Measurements from ENCODE around the gene SIPA1L2.

The SIPA1L2 gene

GRCh38 chr1:232657426-232658005 lies 27.6 kb upstream of the SIPA1L2 start:
- peaks cover 13% of the 10 kb centered on the region for H3K27me3 Mint-ChIP-seq
- no peak overlapping the region for H3K4me3 Mint-ChIP-seq
- H3K9me3 Mint-ChIP-seq (ENCODE audit: low read depth): no peaks in the 10 kb centered on the region
- H3K27ac Mint-ChIP-seq: no peak overlapping the region
- no peaks in the 10 kb centered on the region for H3K36me3 Mint-ChIP-seq
- H3K4me1 Mint-ChIP-seq (ENCODE audit: low read depth): peaks cover 1% of the 10 kb centered on the region

- Mint-ChIP-seq H3K27me3 (peaks cover 10% of the 10 kb centered on the region), H3K4me3 (no peak overlapping the region), H3K27ac (no peak overlapping the region), H3K9me3 (ENCODE audit: low read depth) (no peaks in the 10 kb centered on the region), H3K36me3 (no peaks in the 10 kb centered on the region), H3K4me1 (ENCODE audit: low read depth) (peaks cover 1% of the 10 kb centered on the region)
Measured at GRCh38 chr1:232655746-232656085, 25.8 kb upstream of the SIPA1L2 start.

DNA sequence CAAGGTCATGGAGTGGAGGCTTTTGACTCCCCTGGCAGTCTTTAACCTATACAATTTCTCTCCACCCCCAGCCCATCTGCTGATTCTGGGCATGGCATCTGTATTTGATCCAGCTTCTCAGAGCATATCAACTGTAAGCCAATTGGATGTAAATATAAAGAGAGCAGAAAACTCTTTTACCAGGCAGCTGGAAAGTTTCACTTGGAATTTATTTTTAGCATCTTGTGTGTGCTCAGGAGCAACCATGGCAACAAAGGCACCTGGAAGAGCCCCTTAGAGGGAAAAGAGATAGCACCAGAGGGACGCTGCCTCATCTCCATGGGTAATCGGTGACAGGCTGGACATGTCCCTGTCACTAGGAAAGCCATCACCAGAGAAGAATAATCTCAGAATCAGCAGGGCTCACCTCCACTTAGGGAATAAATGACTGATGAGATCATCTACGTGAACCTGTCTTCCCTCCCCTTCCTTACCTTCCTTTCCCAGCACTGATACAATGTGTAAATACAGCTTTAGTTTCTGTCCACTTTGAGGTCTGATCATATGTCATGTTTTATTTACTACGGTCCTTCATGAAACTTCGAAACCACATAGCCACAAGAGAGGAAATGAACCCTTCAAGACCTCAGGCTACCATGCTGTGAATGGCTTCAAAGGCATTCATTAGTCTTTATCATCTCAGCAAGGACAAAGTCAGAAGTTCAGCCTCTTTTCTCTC lies 25.3 kb upstream of the SIPA1L2 start:
- H3K4me1 Mint-ChIP-seq (ENCODE audit: low read depth): peaks cover 1% of the 10 kb centered on the region
- no peaks in the 10 kb centered on the region for H3K36me3 Mint-ChIP-seq
- H3K9me3 Mint-ChIP-seq (ENCODE audit: low read depth): no peaks in the 10 kb centered on the region
- H3K4me3 Mint-ChIP-seq: no peak overlapping the region
- H3K27ac Mint-ChIP-seq: no peak overlapping the region
- H3K27me3 Mint-ChIP-seq: peaks cover 9% of the 10 kb centered on the region

GRCh38 chr1:232653789-232654188 lies 23.9 kb upstream of the SIPA1L2 start:
- peaks cover 9% of the 10 kb centered on the region for H3K27me3 Mint-ChIP-seq
- peaks cover 1% of the 10 kb centered on the region for H3K4me1 Mint-ChIP-seq (ENCODE audit: low read depth)
- H3K4me3 Mint-ChIP-seq: no peak overlapping the region

GRCh38 chr1:232650845-232651244 lies 20.9 kb upstream of the SIPA1L2 start:
- peaks cover 6% of the 10 kb centered on the region for H3K27me3 Mint-ChIP-seq
- no peaks in the 10 kb centered on the region for H3K4me1 Mint-ChIP-seq (ENCODE audit: low read depth)
- H3K9me3 Mint-ChIP-seq (ENCODE audit: low read depth): peaks cover 4% of the 10 kb centered on the region
- no peak overlapping the region for H3K27ac Mint-ChIP-seq
- H3K36me3 Mint-ChIP-seq: no peaks in the 10 kb centered on the region
- H3K4me3 Mint-ChIP-seq: no peak overlapping the region

More at GRCh38 chr1:232653789-232654188, 23.9 kb upstream of the SIPA1L2 start:
- peaks cover 4% of the 10 kb centered on the region for H3K9me3 Mint-ChIP-seq (ENCODE audit: low read depth)
- H3K27ac Mint-ChIP-seq: no peak overlapping the region
- no peaks in the 10 kb centered on the region for H3K36me3 Mint-ChIP-seq

- H3K27me3 Mint-ChIP-seq: peaks cover 5% of the 10 kb centered on the region
- H3K27ac Mint-ChIP-seq: no peak overlapping the region
- no peak overlapping the region for H3K4me3 Mint-ChIP-seq
- no peaks in the 10 kb centered on the region for H3K36me3 Mint-ChIP-seq
- peaks cover 4% of the 10 kb centered on the region for H3K9me3 Mint-ChIP-seq (ENCODE audit: low read depth)
- no peaks in the 10 kb centered on the region for H3K4me1 Mint-ChIP-seq (ENCODE audit: low read depth)
Measured at GRCh38 chr1:232650418-232650817, 20.5 kb upstream of the SIPA1L2 start.

- H3K4me3 Mint-ChIP-seq: no peak overlapping the region
- H3K4me1 Mint-ChIP-seq (ENCODE audit: low read depth): no peaks in the 10 kb centered on the region
- no peak overlapping the region for H3K27ac Mint-ChIP-seq
- H3K36me3 Mint-ChIP-seq: no peaks in the 10 kb centered on the region
- peaks cover 3% of the 10 kb centered on the region for H3K27me3 Mint-ChIP-seq
- peaks cover 4% of the 10 kb centered on the region for H3K9me3 Mint-ChIP-seq (ENCODE audit: low read depth)
Measured at GRCh38 chr1:232648316-232648715, 18.4 kb upstream of the SIPA1L2 start.

DNA sequence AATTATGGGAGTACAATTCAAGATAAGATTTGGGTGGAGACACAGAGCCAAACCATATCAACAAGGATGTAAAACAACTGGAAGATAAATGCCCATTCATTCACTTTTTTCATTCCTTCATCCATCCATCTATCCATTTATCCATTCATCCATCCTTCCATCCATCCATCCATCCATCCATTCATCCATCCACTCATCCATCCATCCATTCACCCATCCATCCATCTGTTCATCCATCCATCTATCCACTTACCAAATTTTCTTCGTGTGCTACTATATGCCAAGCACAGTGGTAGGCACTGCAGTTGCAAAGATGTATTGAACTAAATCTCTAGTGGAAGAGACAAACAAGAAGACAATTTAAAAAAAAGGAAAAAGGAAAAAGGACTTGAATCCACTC lies 14.3 kb upstream of the SIPA1L2 start:
- peaks cover 3% of the 10 kb centered on the region for H3K27me3 Mint-ChIP-seq
- H3K9me3 Mint-ChIP-seq (ENCODE audit: low read depth): no peaks in the 10 kb centered on the region
- no peaks in the 10 kb centered on the region for H3K36me3 Mint-ChIP-seq
- no peaks in the 10 kb centered on the region for H3K4me1 Mint-ChIP-seq (ENCODE audit: low read depth)
- no peak overlapping the region for H3K4me3 Mint-ChIP-seq
- no peak overlapping the region for H3K27ac Mint-ChIP-seq

DNA sequence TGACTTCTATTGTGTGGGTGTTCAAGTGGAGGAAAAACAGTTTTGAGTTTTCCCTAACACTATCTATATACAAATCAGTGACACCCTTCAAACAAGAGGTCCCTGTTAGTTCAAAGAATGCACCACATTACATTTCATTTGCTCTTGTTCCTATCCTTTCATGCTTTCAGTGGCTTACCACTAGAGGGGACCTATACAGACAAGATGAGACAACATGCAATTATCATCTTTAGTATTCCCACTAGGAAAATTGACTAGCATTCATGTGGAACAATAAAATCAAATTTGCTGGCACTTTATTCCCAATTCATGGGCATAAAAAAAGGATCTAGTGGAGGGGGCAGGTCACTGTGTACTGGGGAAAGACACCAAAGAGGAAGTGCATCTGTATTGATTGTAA lies 13.3 kb upstream of the SIPA1L2 start:
- no peak overlapping the region for H3K4me3 Mint-ChIP-seq
- no peaks in the 10 kb centered on the region for H3K36me3 Mint-ChIP-seq
- H3K9me3 Mint-ChIP-seq (ENCODE audit: low read depth): no peaks in the 10 kb centered on the region
- H3K27ac Mint-ChIP-seq: no peak overlapping the region
- peaks cover 3% of the 10 kb centered on the region for H3K27me3 Mint-ChIP-seq
- no peaks in the 10 kb centered on the region for H3K4me1 Mint-ChIP-seq (ENCODE audit: low read depth)

- H3K4me1 Mint-ChIP-seq (ENCODE audit: low read depth): no peaks in the 10 kb centered on the region
- H3K9me3 Mint-ChIP-seq (ENCODE audit: low read depth): no peaks in the 10 kb centered on the region
- no peaks in the 10 kb centered on the region for H3K36me3 Mint-ChIP-seq
- no peak overlapping the region for H3K4me3 Mint-ChIP-seq
- H3K27ac Mint-ChIP-seq: no peak overlapping the region
- H3K27me3 Mint-ChIP-seq: peaks cover 3% of the 10 kb centered on the region
Measured at GRCh38 chr1:232641507-232641906, 11.6 kb upstream of the SIPA1L2 start.

- no peak overlapping the region for H3K4me3 Mint-ChIP-seq
- no peaks in the 10 kb centered on the region for H3K9me3 Mint-ChIP-seq (ENCODE audit: low read depth)
- peaks cover 16% of the 10 kb centered on the region for H3K27me3 Mint-ChIP-seq
- H3K27ac Mint-ChIP-seq: no peak overlapping the region
- H3K36me3 Mint-ChIP-seq: no peaks in the 10 kb centered on the region
- H3K4me1 Mint-ChIP-seq (ENCODE audit: low read depth): no peaks in the 10 kb centered on the region
Measured at GRCh38 chr1:232636799-232637198, 6.9 kb upstream of the SIPA1L2 start.

DNA sequence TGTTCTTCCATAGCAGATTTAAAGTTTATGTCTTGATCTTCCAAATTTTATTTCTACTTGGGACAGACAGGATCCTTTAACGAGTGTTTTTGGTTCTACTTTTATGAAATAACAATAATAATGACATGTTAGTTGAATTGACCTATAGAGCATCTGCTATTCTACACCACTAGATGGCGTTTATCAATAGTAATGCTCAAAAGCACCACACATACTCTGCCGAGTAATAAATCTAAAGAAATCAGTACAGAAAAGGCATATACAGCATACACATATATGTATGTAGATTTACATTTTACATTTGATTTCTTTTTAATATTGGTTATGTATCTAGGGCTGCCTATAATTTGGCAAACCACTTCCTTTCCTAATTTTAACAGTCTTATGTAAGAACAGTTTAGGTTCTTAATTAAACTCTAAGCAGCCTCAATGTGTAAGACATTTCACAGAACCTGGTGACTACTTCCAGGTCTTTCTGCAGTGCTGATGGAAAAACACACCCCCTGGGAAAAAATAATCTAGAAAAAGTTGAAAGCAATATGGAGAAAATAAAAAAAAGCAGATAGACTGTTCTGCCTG lies 5.9 kb upstream of the SIPA1L2 start:
- Mint-ChIP-seq H3K4me3 (no peak overlapping the region), H3K36me3 (no peaks in the 10 kb centered on the region), H3K9me3 (ENCODE audit: low read depth) (no peaks in the 10 kb centered on the region), H3K27me3 (peaks cover 16% of the 10 kb centered on the region), H3K4me1 (ENCODE audit: low read depth) (peaks cover 7% of the 10 kb centered on the region), H3K27ac (no peak overlapping the region)

DNA sequence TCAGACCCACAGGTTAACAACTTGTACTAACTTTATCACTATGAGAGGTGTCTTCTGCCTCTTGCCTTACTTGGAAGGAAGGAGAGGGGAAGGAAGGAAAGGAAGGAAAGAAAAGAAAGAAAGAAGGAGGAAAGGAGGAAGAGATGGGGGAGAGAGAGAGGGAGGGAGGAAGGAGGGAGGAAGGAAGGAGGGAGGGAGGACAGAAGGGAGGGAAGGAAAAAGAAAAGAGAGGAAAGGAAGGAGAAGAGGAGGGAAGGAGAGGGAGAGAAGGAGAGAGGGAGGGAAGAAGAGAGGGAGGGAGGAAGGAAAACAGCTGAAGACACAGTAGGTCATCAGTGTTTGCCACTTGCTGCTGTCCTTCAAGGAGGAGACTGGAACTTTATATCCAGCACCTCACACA lies 5.3 kb upstream of the SIPA1L2 start:
- Mint-ChIP-seq H3K36me3 (no peaks in the 10 kb centered on the region), H3K4me1 (ENCODE audit: low read depth) (peaks cover 10% of the 10 kb centered on the region), H3K27me3 (peaks cover 14% of the 10 kb centered on the region), H3K27ac (no peak overlapping the region), H3K9me3 (ENCODE audit: low read depth) (no peaks in the 10 kb centered on the region), H3K4me3 (no peak overlapping the region)

DNA sequence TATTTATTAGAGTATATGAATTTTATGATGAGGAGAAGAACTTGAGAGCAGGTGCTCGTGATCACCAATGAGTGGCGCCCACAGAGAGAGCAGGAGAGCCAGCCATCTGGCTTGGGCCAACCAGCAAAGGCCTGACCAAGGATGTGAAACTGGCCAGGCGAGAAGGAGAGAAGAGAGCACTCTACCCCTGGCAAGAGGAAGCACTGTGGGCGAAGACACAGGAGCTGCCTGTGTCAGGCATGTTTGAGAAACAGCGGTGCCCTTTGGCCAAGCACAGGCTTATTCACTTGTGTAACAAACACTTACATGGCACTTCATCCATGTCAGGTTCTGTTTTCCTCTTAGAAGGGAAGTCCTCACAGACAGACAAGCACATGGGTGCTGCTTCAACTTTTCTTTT lies 4.2 kb upstream of the SIPA1L2 start:
- H3K36me3 Mint-ChIP-seq: no peaks in the 10 kb centered on the region

GRCh38 chr1:232630894-232631195 lies 912 bp upstream of the SIPA1L2 start:
- Mint-ChIP-seq H3K4me1 (ENCODE audit: low read depth) (peaks cover 31% of the 10 kb centered on the region), H3K4me3 (peak overlapping the region; percentile 85), H3K9me3 (ENCODE audit: low read depth) (no peaks in the 10 kb centered on the region), H3K36me3 (no peaks in the 10 kb centered on the region), H3K27me3 (peaks cover 22% of the 10 kb centered on the region), H3K27ac (no peak overlapping the region)

More for the DNA sequence above, 4.2 kb upstream of the SIPA1L2 start:
- H3K4me1 Mint-ChIP-seq (ENCODE audit: low read depth): peaks cover 14% of the 10 kb centered on the region
- peaks cover 17% of the 10 kb centered on the region for H3K27me3 Mint-ChIP-seq
- H3K4me3 Mint-ChIP-seq: no peak overlapping the region
- H3K9me3 Mint-ChIP-seq (ENCODE audit: low read depth): no peaks in the 10 kb centered on the region
- no peak overlapping the region for H3K27ac Mint-ChIP-seq
